ENCODE results near the gene TTLL3. TPM values are rescaled to one million over a fixed set of nuclear protein-coding genes. Genes with fewer than 3 reads are reported as not detected.

Gene TTLL3
- total RNA-seq, 2 donors from 2014 or later = 40.7 to 69.0 TPM

GRCh38 chr3:9765865-9766264 is 44.2 kb upstream of the TTLL3 start:
- no peak overlapping the region for H3K27ac ChIP-seq
- H3K27me3 ChIP-seq (replicated peaks; ENCODE audit: insufficient read depth) = no peaks in the 10 kb centered on the region
- no peak for DNase-seq (ENCODE audit: low spot score)
- intact Hi-C loops (cut with DNase I) = no loop called here
- WGBS = 86% methylated on average over 4 of the region's 4 CpGs
- H3K4me3 ChIP-seq = no peak overlapping the region
- H3K9me3 ChIP-seq = no peaks in the 10 kb centered on the region
- no peak for TF ChIP-seq POLR2A (IDR thresholded peaks at IDR 0.05)
- no peaks in the 10 kb centered on the region for H3K36me3 ChIP-seq
- H3K4me1 ChIP-seq (replicated peaks) = peaks cover 8% of the 10 kb centered on the region

- Histone ChIP-seq H3K9me3 (no peaks in the 10 kb centered on the region), H3K27me3 (replicated peaks; ENCODE audit: insufficient read depth) (no peaks in the 10 kb centered on the region), H3K27ac (no peak overlapping the region), H3K4me3 (no peak overlapping the region), H3K4me1 (replicated peaks) (peaks cover 8% of the 10 kb centered on the region), H3K36me3 (no peaks in the 10 kb centered on the region)
- DNase-seq (ENCODE audit: low spot score) = no peak
- intact Hi-C loops (cut with DNase I) = no loop called here
- no peak for TF ChIP-seq CTCF (IDR thresholded peaks at IDR 0.05)
- TF ChIP-seq POLR2AphosphoS5 (IDR thresholded peaks at IDR 0.05) = no peak
- no peak for TF ChIP-seq POLR2A (IDR thresholded peaks at IDR 0.05)
- 67% methylated on average over 7 of the region's 7 CpGs for whole genome bisulfite sequencing
Observed at GRCh38 chr3:9767418-9767817, 42.6 kb upstream of the TTLL3 start.

GRCh38 chr3:9768141-9768775 is 41.8 kb upstream of the TTLL3 start:
- no peak for DNase-seq (ENCODE audit: low spot score)
- intact Hi-C loops (cut with DNase I) = no loop called here
- TF ChIP-seq POLR2AphosphoS5 (IDR thresholded peaks at IDR 0.05) (no peak), CTCF (IDR thresholded peaks at IDR 0.05) (no peak), POLR2A (IDR thresholded peaks at IDR 0.05) (no peak)
- H3K9me3 ChIP-seq = no peaks in the 10 kb centered on the region
- peak overlapping the region in 1 of 2 donors; percentile 75 for H3K4me3 ChIP-seq
- peak overlapping the region; percentile 91 to 96 for H3K27ac ChIP-seq
- peaks cover 8% of the 10 kb centered on the region for H3K4me1 ChIP-seq (replicated peaks)
- WGBS = 58% methylated on average over 6 of the region's 6 CpGs
- H3K27me3 ChIP-seq (replicated peaks; ENCODE audit: insufficient read depth) = no peaks in the 10 kb centered on the region
- no peaks in the 10 kb centered on the region for H3K36me3 ChIP-seq

GRCh38 chr3:9769012-9769411 is 41.0 kb upstream of the TTLL3 start:
- TF ChIP-seq POLR2AphosphoS5 (IDR thresholded peaks at IDR 0.05) (no peak), POLR2A (IDR thresholded peaks at IDR 0.05) (no peak), CTCF (IDR thresholded peaks at IDR 0.05) (no peak)
- DNase-seq (ENCODE audit: low spot score) = no peak
- 43% methylated on average over 5 of the region's 5 CpGs for WGBS
- Histone ChIP-seq H3K4me1 (replicated peaks) (peaks cover 8% of the 10 kb centered on the region), H3K9me3 (no peaks in the 10 kb centered on the region), H3K36me3 (no peaks in the 10 kb centered on the region), H3K27me3 (replicated peaks; ENCODE audit: insufficient read depth) (no peaks in the 10 kb centered on the region), H3K27ac (peak overlapping the region; percentile 91 to 96), H3K4me3 (peak overlapping the region; percentile 68 to 75)
- intact Hi-C loops (cut with DNase I) = no loop called here

- Histone ChIP-seq H3K27me3 (replicated peaks; ENCODE audit: insufficient read depth) (no peaks in the 10 kb centered on the region), H3K4me3 (peak within 1 kb of the TSS; percentile 68 to 75), H3K9me3 (no peaks in the 10 kb centered on the region), H3K36me3 (no peaks in the 10 kb centered on the region), H3K4me1 (replicated peaks) (peaks cover 8% of the 10 kb centered on the region), H3K27ac (peak within 1 kb of the TSS; percentile 91 to 96)
- intact Hi-C loops (cut with DNase I) = no loop called here
- peak; percentile 87 for TF ChIP-seq POLR2A (IDR thresholded peaks at IDR 0.05)
- peak; percentile 70 for TF ChIP-seq POLR2AphosphoS5 (IDR thresholded peaks at IDR 0.05)
- TF ChIP-seq CTCF (IDR thresholded peaks at IDR 0.05) = peak in 1 of 4 experiments; percentile 22
- DNase-seq (ENCODE audit: low spot score) = peak; percentile 82
- WGBS = 6% methylated on average over 24 of the region's 49 CpGs
Observed at GRCh38 chr3:9769426-9770275, 40.4 kb upstream of the TTLL3 start, which contains the start of gene CAMK1. Gene CAMK1 (minus strand): TSS chr3:9769947. CDS start chr3:9767749, 2,198 bp downstream.
